ENCODE data around the gene AAMP. TPM values are rescaled to one million over a fixed set of nuclear protein-coding genes. Genes with fewer than 3 reads are reported as not detected.
A peak's percentile ranks its signal among the peaks of the same experiment; 100 is the strongest.
"Not testable (repeated sequence)": the region's sequence is repeated elsewhere in the genome, so short reads cannot be mapped to it uniquely, and the experiment has no call there.

Gene AAMP
- total RNA-seq, 2 experiments from 2014 or later, result 68.7 to 97.0 TPM

DNA sequence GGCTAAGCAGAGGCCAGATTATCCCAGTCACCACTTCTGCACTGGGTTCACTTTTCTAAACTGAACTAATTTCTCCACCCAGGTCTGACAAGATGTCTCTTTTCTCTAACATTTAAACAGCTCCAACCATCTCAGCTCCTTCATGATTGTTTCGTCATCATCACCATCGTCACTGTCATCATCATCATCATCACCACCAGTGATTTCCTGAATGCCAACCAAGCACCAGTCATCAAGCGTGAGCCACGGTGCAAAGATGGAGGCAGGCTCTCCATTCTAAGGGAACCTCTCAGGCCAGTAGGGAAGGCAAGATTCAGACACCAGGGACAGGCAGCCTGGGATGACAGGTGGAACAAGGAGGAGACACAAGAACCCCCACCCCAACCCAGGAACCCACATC lies 47.9 kb upstream of the AAMP start:
- Histone ChIP-seq H4K20me1 (ENCODE audit: insufficient read depth, low read length) (no peaks in the 10 kb centered on the region), H3K79me2 (ENCODE audit: insufficient read depth, low read depth, low read length) (no peaks in the 10 kb centered on the region), H2AFZ (ENCODE audit: low read length) (no peak overlapping the region), H3K9me3 (ENCODE audit: low read length) (no peaks in the 10 kb centered on the region), H3K36me3 (ENCODE audit: insufficient read depth, low read length) (no peaks in the 10 kb centered on the region), H3K9me2 (ENCODE audit: insufficient read depth, low read length) (no peaks in the 10 kb centered on the region), H3K4me1 (ENCODE audit: insufficient read depth, low read length, poor library complexity, severe bottlenecking) (peaks cover 46% of the 10 kb centered on the region), H3K4me3 (ENCODE audit: low read depth, low read length, poor library complexity, severe bottlenecking) (no peak overlapping the region), H3K4me2 (ENCODE audit: low read length) (no peak overlapping the region), H3K27ac (ENCODE audit: low read depth, low read length, poor library complexity, severe bottlenecking) (no peak overlapping the region)
- POLR2A ChIA-PET, result interaction anchor here (2.0 kb wide), 1 partner anchor 17 kb away, joined by 11 read pairs; no protein-coding TSS in a partner anchor
- no TSS peak for BruUV-seq (replicated peaks)
- TF ChIP-seq EZH2phosphoT487 (IDR thresholded peaks at IDR 0.05; ENCODE audit: borderline replicate concordance, low read depth, low read length), result no peak
- TF ChIP-seq, protein P1, sequence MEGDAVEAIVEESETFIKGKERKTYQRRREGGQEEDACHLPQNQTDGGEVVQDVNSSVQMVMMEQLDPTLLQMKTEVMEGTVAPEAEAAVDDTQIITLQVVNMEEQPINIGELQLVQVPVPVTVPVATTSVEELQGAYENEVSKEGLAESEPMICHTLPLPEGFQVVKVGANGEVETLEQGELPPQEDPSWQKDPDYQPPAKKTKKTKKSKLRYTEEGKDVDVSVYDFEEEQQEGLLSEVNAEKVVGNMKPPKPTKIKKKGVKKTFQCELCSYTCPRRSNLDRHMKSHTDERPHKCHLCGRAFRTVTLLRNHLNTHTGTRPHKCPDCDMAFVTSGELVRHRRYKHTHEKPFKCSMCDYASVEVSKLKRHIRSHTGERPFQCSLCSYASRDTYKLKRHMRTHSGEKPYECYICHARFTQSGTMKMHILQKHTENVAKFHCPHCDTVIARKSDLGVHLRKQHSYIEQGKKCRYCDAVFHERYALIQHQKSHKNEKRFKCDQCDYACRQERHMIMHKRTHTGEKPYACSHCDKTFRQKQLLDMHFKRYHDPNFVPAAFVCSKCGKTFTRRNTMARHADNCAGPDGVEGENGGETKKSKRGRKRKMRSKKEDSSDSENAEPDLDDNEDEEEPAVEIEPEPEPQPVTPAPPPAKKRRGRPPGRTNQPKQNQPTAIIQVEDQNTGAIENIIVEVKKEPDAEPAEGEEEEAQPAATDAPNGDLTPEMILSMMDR (conservative IDR thresholded peaks at IDR 0.05; ENCODE audit: low read length), result no peak
- CTCF ChIA-PET (ENCODE audit: unreplicated experiment), result no interaction called here
- intact Hi-C loops (cut with micrococcal nuclease; ENCODE audit: unreplicated experiment), result no loop called here
- no peak for DNase-seq (ENCODE audit: low spot score)

DNA sequence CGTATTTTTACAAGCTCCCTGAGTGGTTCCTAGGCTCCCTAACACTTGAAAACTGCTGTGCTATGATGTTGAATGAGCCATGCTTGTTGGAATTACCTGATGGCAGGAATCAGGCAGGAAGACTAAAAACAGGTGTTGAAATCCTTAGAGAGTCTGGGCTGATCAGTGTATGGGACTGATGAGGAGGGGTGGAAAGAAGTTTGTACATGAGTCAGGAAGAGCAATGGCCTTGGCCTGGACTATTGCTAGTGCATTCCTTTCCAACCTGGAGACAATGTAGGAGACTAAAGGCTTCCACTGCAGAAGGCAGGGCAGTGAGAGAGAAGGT lies 47.3 kb upstream of the AAMP start:
- ChIA-PET POLR2A (interaction anchor here (0.9 to 2.0 kb wide), 2 partner anchors 12 to 18 kb away, joined by 4 to 11 read pairs; no protein-coding TSS in a partner anchor), CTCF (ENCODE audit: unreplicated experiment) (no interaction called here)
- H2AFZ ChIP-seq (ENCODE audit: low read length), result no peak overlapping the region; the same call in 1 of the 2 replicates
- BruUV-seq (replicated peaks), result no TSS peak
- H3K4me1 ChIP-seq (ENCODE audit: insufficient read depth, low read length, poor library complexity, severe bottlenecking), result peaks cover 40% of the 10 kb centered on the region
- H3K79me2 ChIP-seq (ENCODE audit: insufficient read depth, low read depth, low read length), result no peaks in the 10 kb centered on the region
- no peaks in the 10 kb centered on the region for H3K9me2 ChIP-seq (ENCODE audit: insufficient read depth, low read length)
- no peaks in the 10 kb centered on the region for H3K9me3 ChIP-seq (ENCODE audit: low read length)
- H3K4me2 ChIP-seq (ENCODE audit: low read length), result peak overlapping the region; percentile 42; the same call in 1 of the 2 replicates
- no peak overlapping the region for H3K27ac ChIP-seq (ENCODE audit: low read depth, low read length, poor library complexity, severe bottlenecking)
- TF ChIP-seq EZH2phosphoT487 (IDR thresholded peaks at IDR 0.05; ENCODE audit: borderline replicate concordance, low read depth, low read length), result no peak
- TF ChIP-seq, protein P1 (conservative IDR thresholded peaks at IDR 0.05; ENCODE audit: low read length), result no peak
- no peak overlapping the region for H3K4me3 ChIP-seq (ENCODE audit: low read depth, low read length, poor library complexity, severe bottlenecking)
- H4K20me1 ChIP-seq (ENCODE audit: insufficient read depth, low read length), result no peaks in the 10 kb centered on the region
- H3K36me3 ChIP-seq (ENCODE audit: insufficient read depth, low read length), result no peaks in the 10 kb centered on the region
- DNase-seq (ENCODE audit: low spot score), result no peak
- intact Hi-C loops (cut with micrococcal nuclease; ENCODE audit: unreplicated experiment), result no loop called here

DNA sequence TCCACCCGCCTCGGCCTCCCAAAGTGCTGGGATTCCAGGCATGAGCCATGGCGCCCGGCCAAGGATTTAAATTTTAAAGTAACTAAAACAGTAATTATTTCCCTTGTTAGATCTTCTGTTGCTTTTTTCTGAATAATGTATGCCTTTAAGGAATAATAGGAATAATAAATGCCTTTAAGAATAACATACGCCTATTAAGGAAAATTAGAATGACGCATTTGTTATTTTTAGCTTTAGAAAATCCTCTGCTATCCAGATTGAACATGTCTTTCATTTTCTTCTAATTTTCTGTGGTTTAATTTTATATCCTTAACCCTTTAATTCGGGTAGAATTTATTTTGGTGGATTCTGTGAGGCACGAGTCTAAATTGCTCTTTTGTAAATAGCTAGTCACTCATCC lies 45.5 kb upstream of the AAMP start:
- no peak overlapping the region for H3K27ac ChIP-seq (ENCODE audit: low read depth, low read length, poor library complexity, severe bottlenecking)
- intact Hi-C loops (cut with micrococcal nuclease; ENCODE audit: unreplicated experiment), result no loop called here

DNA sequence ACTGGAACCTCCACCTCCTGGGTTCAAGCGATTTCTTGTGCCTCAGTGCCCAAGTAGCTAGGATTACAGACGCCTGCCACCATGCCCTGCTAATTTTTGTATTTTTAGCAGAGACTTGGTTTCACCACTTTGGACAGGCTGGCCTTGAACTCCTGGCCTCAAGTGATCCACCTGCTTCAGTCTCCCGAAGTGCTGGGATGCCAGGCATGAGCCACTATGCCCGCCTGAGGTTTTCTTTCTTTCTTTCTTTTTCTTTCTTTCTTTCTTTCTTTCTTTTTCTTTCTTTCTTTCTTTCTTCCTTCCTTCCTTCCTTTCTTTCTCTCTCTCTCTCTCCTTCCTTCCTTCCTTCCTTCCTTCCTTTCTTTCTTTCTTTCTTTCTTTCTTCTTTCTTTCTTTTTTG lies 44.8 kb upstream of the AAMP start:
- H2AFZ ChIP-seq (ENCODE audit: low read length); H4K20me1 ChIP-seq (ENCODE audit: insufficient read depth, low read length); H3K27ac ChIP-seq (ENCODE audit: low read depth, low read length, poor library complexity, severe bottlenecking); H3K36me3 ChIP-seq (ENCODE audit: insufficient read depth, low read length); intact Hi-C loops (cut with micrococcal nuclease; ENCODE audit: unreplicated experiment); H3K9me3 ChIP-seq (ENCODE audit: low read length); DNase-seq (ENCODE audit: low spot score); H3K4me2 ChIP-seq (ENCODE audit: low read length); H3K4me3 ChIP-seq (ENCODE audit: low read depth, low read length, poor library complexity, severe bottlenecking); BruUV-seq (replicated peaks); H3K79me2 ChIP-seq (ENCODE audit: insufficient read depth, low read depth, low read length); POLR2A ChIA-PET; CTCF ChIA-PET (ENCODE audit: unreplicated experiment); H3K9me2 ChIP-seq (ENCODE audit: insufficient read depth, low read length): not testable (repeated sequence)
- H3K4me1 ChIP-seq (ENCODE audit: insufficient read depth, low read length, poor library complexity, severe bottlenecking), result peaks cover 15% of the 10 kb centered on the region

More for the DNA sequence above, 45.5 kb upstream of the AAMP start:
- no peaks in the 10 kb centered on the region for H4K20me1 ChIP-seq (ENCODE audit: insufficient read depth, low read length)
- TF ChIP-seq, protein P1 (conservative IDR thresholded peaks at IDR 0.05; ENCODE audit: low read length), result no peak
- no peak for TF ChIP-seq EZH2phosphoT487 (IDR thresholded peaks at IDR 0.05; ENCODE audit: borderline replicate concordance, low read depth, low read length)
- no peaks in the 10 kb centered on the region for H3K9me2 ChIP-seq (ENCODE audit: insufficient read depth, low read length)
- ChIA-PET CTCF (ENCODE audit: unreplicated experiment) (no interaction called here), POLR2A (interaction anchor here (0.8 kb wide), 1 partner anchor 8 kb away, joined by 3 read pairs; no protein-coding TSS in a partner anchor)
- H3K36me3 ChIP-seq (ENCODE audit: insufficient read depth, low read length), result no peaks in the 10 kb centered on the region
- no peak overlapping the region for H3K4me3 ChIP-seq (ENCODE audit: low read depth, low read length, poor library complexity, severe bottlenecking)
- no peak overlapping the region for H3K4me2 ChIP-seq (ENCODE audit: low read length)
- no peak for DNase-seq (ENCODE audit: low spot score)
- no TSS peak for BruUV-seq (replicated peaks)
- no peaks in the 10 kb centered on the region for H3K9me3 ChIP-seq (ENCODE audit: low read length)
- no peak overlapping the region for H2AFZ ChIP-seq (ENCODE audit: low read length)
- H3K79me2 ChIP-seq (ENCODE audit: insufficient read depth, low read depth, low read length), result no peaks in the 10 kb centered on the region
- H3K4me1 ChIP-seq (ENCODE audit: insufficient read depth, low read length, poor library complexity, severe bottlenecking), result peaks cover 21% of the 10 kb centered on the region
